Iris pigment epithelial cell (primary cell): ENCODE measurements around the gene OGFOD1.
"Not testable (repeated sequence)": the region's sequence is repeated elsewhere in the genome, so short reads cannot be mapped to it uniquely, and the experiment has no call there.

ENCODE experiments used
- DNase-seq: peaks from one replicate; pipeline ENCODE4 v3.0.0-alpha.2; 2011; ENCODE audit warnings: low read depth

OGFOD1 gene

GRCh38 chr16:56480776-56481467 is 29.6 kb downstream of the OGFOD1 start:
- peak; percentile 27 for DNase-seq

- peak; percentile 81 for DNase-seq
Observed at GRCh38 chr16:56481468-56482122, 30.2 kb downstream of the OGFOD1 start.

- no peak for DNase-seq
Observed at GRCh38 chr16:56482683-56483236, 31.4 kb downstream of the OGFOD1 start.

GRCh38 chr16:56483394-56483793 is 32.0 kb downstream of the OGFOD1 start:
- DNase-seq = no peak

GRCh38 chr16:56488035-56488434 is 36.7 kb downstream of the OGFOD1 start:
- no peak for DNase-seq

- not testable (repeated sequence) for DNase-seq
Observed at GRCh38 chr16:56488868-56489267, 37.5 kb downstream of the OGFOD1 start.

- no peak for DNase-seq
Observed at GRCh38 chr16:56491657-56492261, 40.4 kb downstream of the OGFOD1 start.

GRCh38 chr16:56493126-56493525 is 41.8 kb downstream of the OGFOD1 start:
- DNase-seq = peak; percentile 58

- DNase-seq = no peak
Observed at GRCh38 chr16:56493815-56494214, 42.5 kb downstream of the OGFOD1 start.

- no peak for DNase-seq
Observed at GRCh38 chr16:56505181-56505580, 53.8 kb downstream of the OGFOD1 start.

GRCh38 chr16:56506941-56507340 is 55.6 kb downstream of the OGFOD1 start:
- peak; percentile 88 for DNase-seq

GRCh38 chr16:56510544-56510943 is 59.2 kb downstream of the OGFOD1 start:
- no peak for DNase-seq

GRCh38 chr16:56512025-56512424 is 60.7 kb downstream of the OGFOD1 start:
- no peak for DNase-seq

GRCh38 chr16:56513091-56513490 is 61.7 kb downstream of the OGFOD1 start:
- DNase-seq = no peak

GRCh38 chr16:56513972-56514371 is 62.6 kb downstream of the OGFOD1 start:
- DNase-seq = peak; percentile 80

GRCh38 chr16:56514845-56515244 is 63.5 kb downstream of the OGFOD1 start:
- DNase-seq = peak; percentile 50

GRCh38 chr16:56515665-56516064 is 64.3 kb downstream of the OGFOD1 start:
- DNase-seq = no peak

- no peak for DNase-seq
Observed at GRCh38 chr16:56517206-56517605, 65.9 kb downstream of the OGFOD1 start.

GRCh38 chr16:56518425-56518824 is 67.1 kb downstream of the OGFOD1 start:
- DNase-seq = no peak

- peak; percentile 84 for DNase-seq
Observed at GRCh38 chr16:56519459-56520250, 68.3 kb downstream of the OGFOD1 start, which contains the start of gene BBS2. Gene BBS2 (minus strand): TSS chr16:56520024. CDS start chr16:56519862, 162 bp downstream.

- no peak for DNase-seq
Observed at GRCh38 chr16:56520251-56520577, 68.9 kb downstream of the OGFOD1 start.

- DNase-seq = peak; percentile 56
Observed at GRCh38 chr16:56525236-56525635, 73.9 kb downstream of the OGFOD1 start.
